Eye (tissue), 1 donor: ENCODE results near the gene HTRA1.

Source experiments
- DNase-seq: peaks from one replicate; pipeline ENCODE4 v3.0.0-alpha.2; 2015

HTRA1 gene

DNA sequence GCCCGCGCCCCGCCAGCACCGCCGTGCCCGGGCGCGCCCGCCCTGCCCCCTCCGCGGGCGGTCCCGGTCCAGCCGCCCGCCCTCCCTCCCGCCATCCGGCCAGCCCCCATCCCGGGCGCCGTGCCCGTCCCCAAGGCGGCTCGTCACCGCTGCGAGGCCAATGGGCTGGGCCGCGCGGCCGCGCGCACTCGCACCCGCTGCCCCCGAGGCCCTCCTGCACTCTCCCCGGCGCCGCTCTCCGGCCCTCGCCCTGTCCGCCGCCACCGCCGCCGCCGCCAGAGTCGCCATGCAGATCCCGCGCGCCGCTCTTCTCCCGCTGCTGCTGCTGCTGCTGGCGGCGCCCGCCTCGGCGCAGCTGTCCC lies at the start of gene HTRA1:
HTRA1 (plus strand) TSS at position 187 of the 362 bp plus-strand sequence; CDS start at position 287, 100 bp downstream.
- peak; percentile 74 for DNase-seq

DNA sequence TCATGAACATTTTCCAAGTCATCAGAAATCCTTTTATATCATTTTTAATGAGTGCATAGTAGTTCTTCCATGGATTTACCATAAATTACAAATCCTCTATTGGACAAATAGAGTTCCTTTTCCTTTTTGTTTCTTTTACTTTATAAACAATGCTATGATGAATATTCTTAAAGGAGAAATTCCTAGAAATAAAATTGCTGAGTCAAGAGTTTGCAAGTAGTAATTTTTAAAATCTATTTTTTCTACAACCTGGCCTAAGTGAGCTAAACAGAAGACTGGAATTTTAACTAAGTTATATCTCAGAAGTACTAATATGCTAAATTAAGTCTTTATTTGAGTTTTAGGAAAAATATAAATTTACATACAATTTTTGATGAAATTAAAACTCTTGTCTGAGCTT lies 48.0 kb upstream of the HTRA1 start:
- DNase-seq: no peak

DNA sequence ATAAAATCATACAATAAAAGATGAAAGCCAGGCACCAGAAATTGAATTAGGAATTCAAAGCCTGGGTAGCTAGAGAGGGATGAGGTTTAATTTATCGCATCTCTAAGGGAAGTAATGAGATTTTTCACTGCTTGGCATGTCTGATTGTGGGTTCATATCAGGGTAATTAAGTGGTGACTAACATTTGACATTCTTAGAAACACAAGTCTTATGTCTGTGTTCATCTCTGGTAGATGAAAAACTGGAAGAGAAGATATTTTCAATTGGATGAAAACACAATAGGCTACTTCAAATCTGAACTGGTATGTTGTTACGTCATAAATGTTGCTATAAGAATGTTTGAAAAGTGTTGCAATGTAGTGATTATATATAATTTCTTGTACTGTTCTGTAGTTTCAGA lies 43.7 kb upstream of the HTRA1 start:
- no peak for DNase-seq

DNA sequence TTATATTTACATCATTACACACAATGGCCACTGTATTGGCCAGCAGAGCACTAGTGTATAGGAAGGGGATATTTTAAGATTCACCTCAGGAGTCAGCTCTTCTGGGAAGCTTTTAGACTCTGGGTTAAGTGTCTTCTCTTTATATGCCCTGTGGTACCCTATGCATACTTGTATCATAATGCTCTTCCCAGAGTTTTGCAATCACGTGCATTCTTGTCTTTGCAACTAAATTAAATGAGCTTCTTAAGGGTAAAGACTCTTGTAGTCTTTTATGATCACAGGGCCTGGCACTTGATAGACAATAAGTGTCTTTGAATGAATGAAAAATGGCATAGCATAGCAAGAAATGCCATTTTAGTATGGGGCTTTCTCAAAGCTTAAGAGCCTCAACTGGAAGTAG lies 42.3 kb upstream of the HTRA1 start:
- no peak for DNase-seq

DNA sequence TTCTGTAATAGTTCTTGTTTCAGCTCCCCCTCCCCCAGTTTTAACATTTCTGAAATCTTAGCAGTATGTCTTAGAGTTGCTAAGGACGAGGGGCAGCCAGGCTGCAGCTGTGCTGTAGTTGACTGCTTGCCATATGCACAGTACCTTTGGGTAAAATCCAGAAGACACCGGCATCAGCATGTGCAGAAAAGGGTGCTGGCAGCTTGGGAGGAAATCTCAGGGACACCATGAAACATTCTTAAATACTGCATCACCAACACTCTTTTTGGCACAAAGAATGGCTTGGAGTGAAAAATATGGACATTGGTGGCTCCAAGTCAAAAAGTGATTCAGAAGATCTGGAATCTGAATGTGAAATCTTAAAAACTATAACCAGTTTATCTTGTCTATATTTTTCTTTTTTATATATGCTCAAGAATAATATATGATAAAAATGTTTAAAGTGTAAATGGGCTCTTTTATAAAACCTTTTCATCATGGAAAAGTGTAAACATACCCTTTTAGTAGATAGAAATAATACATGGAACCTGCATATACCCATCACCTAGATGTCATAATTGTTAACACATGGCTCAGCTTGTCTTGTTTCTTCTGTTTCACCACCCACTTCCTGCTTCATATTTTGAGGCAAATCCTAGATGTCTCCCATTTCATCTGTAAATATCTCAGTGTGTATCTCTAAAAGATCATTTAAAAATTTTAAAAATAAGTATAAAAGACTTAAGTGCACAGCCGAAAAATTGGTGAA lies 41.3 kb upstream of the HTRA1 start:
- DNase-seq: no peak

DNA sequence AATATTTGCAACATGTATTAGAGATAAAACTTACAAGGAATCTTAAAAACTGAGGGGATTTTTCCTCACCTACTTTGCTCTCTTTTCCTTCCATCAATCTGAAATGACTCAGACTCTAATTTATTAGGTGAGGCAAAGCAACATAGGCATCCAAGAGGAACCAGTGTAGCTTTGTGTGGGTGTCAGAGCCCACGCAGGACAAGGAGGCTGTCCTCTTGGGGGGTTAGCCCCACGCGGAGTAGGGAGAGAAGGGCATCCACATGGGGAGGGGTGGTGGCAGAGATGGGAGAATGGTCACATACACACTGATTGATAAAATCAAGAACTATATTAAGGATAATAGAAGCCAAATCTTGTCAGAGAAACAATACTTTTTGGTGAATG lies 40.7 kb upstream of the HTRA1 start:
- DNase-seq: no peak

DNA sequence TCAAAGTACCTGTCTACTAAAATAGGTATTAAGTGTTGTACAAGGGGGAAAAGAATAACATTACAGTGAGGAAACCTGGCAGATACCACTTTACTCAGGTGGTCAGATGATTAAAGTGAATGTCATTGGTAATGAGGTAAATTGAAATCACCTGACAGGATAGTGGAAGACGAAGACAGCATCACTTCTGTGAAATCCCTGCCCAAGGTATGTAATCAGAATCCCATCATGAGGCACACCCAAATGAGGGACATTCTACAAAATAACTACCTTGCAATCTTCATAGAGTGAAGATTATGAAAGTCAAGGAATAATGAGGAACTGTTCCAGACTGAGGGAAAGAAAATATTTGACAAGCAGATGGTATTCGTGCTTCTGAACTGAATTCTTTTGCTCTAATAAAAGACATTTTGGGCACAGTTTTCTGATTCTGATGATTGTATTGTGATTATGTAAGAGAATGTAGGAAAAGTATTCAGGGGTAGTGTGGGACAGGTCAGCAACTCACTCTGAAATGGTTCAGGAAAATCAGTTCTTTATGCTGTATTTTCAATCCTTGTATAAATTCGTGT lies 40.2 kb upstream of the HTRA1 start:
- no peak for DNase-seq

DNA sequence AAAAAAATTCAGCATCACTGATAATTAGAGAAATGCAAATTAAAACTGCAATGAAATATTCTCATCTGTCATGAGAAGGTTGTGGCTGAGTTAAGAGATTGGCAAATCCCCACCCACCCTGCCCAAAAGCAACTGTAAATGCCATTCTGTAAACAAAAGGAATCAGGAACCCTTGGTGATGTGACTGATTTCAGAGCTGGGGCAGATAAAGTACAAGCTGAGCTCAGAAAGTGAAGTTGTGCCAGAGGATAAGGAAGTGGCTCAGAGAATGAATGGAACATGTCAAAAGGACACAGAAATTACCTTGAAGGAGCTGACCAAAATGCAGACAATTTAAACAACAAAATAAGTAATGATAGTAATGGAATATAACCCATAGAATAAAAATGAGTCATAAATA lies 39.6 kb upstream of the HTRA1 start:
- DNase-seq: no peak

DNA sequence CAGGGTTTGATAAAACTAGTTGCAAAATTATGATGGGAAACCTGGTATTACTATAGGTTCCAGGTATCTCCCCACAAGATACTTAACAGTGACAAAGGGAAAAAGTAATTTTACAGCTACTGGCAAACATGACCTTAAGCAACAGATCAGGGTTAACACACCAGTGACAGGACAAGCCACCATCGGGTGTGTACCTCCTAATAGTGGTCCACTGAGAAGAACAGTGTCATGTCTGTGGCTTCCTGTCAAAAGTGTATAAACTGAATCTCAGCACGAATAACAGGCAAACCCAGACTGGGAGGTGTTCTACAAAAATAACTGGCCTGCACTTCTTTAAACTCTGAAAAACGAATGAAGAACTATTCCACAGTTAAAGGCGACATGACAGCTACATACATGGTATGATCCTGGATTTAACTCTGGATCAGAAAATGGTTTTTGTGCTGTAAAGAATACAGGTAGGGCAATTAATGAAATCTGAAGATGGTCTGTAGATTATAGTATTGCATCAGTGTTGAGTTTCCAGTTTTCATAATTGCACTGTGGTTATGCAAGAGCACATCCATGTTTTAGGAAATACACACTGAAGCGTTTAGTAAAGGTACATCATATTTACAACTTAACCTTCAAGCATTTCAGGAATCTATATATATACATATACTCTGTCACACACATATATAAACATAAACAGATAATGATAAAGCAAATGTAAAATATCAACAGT lies 38.9 kb upstream of the HTRA1 start:
- DNase-seq: no peak

DNA sequence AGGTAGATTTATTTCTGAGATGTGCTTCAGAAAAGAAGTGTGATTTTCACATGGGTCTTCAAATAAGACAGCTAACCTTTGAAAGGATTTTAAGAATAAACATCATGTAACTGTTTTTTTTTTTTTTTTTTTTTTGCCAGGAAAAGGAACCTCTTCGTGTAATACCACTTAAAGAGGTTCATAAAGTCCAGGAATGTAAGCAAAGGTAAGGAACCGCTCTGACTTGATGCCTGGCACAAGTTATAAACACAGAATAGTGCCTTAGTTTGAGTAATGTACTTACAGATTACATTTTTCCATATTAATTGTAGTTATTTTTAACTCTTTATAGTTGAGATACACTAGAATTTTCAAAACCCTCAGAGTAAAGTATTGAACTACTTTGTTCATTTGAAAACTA lies 37.3 kb upstream of the HTRA1 start:
- no peak for DNase-seq

DNA sequence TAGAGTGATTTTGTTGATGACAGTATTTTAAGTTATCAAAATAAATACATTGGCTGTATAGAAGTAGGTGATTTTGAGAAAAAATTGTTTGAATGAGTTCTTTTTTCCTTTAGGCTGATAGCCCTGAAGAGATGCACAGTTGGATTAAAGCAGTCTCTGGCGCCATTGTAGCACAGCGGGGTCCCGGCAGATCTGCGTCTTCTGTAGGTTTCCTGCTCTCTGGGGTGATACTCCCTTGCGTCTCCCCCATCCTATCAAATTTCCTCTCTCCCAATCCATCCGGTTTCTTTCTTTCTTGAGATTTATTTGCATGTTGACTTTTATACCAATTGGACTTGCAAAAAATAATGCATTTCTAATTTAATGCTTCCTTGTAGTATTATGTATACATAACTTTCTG lies 34.5 kb upstream of the HTRA1 start:
- DNase-seq: no peak

DNA sequence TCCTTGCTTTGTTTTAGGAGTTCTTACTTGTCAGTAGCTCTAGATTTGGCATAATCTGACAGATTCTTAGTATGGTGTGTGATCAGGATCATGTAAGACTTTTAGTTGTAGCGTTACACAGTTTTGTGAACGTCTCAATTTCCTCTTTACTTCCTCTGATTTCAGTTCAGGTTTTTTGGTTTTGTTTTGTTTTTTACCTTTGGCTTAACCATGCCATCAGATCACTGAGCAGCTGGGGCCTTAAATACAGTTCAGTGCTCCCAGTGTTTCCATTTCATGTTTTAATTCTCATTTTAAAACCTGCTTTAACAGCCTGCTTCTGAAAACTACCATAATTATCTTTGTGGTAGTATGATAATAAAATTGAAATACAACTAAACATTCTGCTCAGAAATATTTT lies 34.1 kb upstream of the HTRA1 start:
- no peak for DNase-seq

DNA sequence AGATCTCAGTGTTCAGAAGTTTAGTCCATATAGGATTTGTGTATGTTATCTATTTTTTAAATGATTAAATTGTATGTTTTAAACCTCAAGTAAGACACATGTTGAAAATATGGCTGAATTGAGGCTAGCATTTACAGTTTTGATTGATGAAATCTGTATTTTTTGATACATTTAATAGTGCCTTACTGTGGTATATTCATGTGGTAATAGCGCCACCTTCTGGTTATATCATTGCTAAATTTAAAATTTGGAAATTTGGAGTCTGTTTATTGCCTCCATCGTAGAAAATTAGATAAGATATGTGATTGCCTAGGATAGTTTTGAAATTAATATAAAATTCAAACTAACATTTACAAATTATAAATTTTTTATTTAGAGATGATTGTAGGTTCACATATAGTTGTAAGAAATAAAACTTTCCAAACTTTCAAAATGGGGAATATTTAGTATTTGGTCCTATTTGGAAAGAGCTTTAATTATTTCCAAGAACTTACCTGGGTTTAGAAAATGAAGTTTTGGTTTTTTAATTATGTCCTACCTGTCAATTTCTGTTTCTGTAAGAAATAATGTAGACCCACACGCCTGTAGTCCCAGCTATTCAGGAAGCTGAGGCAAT lies 26.0 kb upstream of the HTRA1 start:
- peak; percentile 82 for DNase-seq

DNA sequence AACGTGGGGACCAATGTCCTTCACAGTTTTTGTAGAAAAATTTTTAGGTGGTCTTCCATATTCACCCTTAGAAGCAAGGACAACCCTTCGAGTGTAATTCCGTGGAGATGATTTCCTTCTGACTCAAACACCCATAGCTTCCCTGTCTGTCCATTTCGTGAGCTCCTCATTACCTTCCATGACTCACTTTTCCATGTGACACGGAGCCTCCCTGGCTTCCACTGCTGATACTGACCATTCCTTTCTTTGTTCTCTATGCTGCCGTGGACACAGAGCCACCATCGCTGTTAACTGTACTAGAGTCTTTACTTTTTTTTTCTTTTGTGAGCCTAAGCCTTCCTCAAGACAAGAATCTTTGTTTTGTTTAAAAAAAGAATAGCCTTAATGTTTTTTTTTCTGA lies 19.4 kb upstream of the HTRA1 start:
- no peak for DNase-seq

DNA sequence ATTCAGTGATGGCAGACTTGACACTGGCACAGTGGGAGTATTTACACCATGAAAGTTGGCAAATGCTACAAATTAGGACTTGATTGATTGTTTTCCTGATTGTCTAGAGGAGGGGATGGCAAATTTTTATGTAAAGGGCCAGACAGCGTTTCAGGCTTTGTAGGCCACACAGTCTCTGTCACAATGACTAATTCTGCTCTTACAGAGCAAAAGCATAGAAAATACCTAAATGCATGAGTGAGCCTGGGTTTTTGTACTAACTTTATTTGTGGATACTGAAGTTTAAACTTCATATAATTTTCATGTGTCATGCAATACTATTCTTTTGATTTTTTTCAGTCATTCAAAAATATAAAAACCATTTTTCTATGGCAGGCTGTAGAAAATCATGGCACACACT lies 15.9 kb upstream of the HTRA1 start:
- no peak for DNase-seq

DNA sequence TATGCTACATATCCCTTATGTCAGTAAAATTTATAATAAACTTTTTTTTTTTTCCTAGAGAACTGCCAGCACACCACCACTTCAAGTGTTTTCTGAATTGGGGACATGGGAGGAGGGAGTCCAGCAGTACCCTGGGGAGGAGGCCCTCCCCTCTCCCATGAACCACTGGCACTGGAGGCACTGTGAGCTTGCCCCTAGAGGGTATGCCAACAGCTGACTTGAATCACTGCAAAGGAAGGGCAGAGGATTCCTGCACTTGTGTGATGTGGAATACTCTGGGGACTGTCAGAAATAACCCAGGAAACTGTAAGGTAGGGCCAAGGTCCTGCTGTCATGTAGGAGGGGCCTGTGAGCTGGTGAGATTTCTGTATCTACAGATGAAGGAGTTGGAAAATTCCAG lies 15.4 kb upstream of the HTRA1 start:
- DNase-seq: no peak

DNA sequence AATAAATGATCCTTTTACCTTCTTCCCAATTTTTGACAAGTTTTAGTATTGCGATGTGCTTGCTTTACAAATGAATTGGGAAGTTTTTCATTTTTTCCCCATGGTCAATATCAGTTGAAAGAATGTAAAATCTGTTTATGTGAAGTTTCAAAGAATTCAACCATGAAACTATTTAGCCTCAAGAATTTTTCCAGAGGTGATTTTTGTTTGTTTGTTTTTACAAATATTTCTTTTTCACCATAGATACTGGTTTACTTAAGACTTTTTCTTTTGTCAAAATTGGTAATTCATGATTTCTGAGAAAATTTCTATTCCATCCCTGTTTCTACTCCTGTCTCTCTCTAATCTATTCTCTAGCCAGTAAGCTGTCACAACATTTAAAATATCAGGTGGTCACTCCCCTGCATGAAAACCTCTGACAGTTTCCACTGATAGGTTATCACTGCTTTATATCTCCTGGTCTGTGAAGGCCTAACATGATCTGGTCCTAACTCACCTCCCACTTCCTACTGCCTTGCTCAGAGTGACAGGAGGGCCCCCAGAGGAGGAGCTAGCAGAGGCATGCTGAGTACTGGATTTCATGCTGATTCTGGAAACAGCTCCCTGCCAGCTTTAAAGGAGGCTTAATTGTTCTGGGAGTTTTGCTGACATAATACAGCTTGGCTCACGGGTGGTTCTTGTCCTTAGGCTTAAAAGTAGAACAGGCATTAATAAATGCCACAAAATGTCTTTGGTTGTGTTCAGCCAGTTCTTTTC lies 14.5 kb upstream of the HTRA1 start:
- DNase-seq: peak; percentile 62

DNA sequence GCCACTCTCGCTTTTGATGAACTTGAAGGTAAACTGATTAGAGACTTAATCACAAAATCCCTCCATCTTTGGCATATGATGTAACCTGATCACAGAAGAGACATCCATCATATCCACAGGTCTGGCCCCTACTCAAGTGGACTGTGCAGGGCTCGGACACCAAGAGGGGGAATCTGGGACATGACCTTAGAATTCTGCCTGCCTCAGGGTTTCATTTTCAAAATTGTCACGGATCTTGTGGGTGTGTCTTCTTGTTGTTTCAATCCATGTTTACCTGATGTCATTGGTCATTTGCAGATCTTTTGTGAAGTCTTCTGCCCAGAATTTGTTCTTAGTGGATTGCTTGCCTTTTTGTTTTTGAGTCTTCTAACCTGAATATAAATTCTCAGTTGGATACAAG lies 12.8 kb upstream of the HTRA1 start:
- no peak for DNase-seq

DNA sequence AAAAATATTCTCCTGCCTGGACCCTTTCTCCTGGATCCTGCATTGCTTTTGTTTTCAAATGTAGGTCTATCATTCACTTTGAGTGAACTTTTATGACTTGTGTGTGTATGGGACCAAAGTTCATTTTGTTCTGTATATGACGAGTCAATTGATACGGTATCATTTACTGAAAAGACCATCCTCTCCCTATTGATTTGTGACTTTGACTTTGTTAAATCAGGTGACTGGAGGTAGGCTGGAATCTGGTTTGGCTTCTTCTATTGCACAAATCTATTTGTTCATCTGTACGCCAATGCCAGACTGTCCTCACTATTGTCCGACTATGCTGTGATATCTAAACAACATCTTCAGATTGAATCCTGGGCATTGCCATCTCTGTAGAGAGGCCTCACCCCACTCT lies 12.2 kb upstream of the HTRA1 start:
- no peak for DNase-seq

DNA sequence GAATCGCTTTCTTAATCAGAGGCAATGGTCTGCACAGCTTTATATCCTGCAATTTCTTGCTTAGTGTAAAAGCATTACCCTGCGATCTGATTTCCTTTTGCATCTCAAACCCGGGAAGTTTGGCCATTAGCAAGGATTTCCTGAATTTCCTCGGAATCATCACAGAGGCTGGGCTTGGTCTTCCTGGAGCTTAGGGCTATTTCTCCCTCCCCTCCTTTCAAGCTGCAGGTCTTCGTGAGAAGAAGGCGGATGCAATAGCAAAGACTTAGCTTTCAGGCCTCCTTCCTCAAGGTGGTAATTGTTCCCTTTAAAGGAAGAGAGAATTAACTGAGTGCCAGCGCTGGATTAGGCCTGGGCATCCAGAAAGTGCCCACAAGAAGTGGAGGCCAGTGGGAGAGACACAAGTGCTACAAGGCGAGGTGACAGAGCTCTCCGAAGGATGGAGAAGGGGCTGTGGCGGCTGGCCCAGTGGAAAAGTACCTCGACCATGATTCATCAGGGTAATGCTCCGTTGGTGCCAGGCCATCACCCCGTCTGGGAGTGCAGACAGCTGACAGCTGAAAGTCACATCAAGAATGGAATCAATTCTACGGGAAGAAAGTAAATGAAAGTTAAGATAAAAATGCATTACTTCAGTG lies 10.9 kb upstream of the HTRA1 start:
- no peak for DNase-seq

DNA sequence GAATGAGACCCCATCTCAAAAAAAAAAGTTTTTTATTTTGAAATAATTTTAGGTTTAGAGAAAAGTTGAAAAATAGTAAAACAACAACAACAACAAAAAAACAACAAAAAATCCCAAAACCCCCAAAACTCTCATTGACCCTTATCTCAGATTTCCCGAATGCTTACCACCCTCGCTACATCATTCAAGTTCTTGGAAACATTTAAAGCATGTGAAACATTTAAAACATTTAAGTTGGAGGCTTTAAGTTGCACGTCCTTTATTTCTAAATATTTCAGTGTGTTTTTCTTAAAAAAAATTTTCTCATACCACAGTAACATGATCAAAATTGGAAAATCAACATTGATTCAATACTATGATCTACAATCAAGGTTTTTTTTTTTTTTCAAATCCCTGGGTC lies 7.3 kb upstream of the HTRA1 start:
- no peak for DNase-seq

DNA sequence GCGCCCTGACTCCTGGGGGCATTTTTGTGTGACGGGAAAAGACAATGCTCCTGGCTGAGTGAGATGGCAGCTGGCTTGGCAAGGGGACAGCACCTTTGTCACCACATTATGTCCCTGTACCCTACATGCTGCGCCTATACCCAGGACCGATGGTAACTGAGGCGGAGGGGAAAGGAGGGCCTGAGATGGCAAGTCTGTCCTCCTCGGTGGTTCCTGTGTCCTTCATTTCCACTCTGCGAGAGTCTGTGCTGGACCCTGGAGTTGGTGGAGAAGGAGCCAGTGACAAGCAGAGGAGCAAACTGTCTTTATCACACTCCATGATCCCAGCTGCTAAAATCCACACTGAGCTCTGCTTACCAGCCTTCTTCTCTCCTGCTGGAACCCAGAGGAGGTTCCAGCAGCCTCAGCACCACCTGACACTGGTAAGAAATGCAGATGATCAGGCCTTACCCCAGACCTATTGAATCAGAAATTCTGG lies 6.7 kb upstream of the HTRA1 start, which contains the start of gene ARMS2:
ARMS2 (plus strand) TSS at position 51 of the 478 bp plus-strand sequence; CDS start at position 126, 75 bp downstream.
- no peak for DNase-seq
